HCEC 1CT (cell line): ENCODE results near the gene GLYAT.
A peak's percentile ranks its signal among the peaks of the same experiment; 100 is the strongest.

ENCODE experiments used
- DNase-seq: peaks from one replicate; pipeline ENCODE4 v3.0.0-alpha.2; 2017

The GLYAT gene

DNA sequence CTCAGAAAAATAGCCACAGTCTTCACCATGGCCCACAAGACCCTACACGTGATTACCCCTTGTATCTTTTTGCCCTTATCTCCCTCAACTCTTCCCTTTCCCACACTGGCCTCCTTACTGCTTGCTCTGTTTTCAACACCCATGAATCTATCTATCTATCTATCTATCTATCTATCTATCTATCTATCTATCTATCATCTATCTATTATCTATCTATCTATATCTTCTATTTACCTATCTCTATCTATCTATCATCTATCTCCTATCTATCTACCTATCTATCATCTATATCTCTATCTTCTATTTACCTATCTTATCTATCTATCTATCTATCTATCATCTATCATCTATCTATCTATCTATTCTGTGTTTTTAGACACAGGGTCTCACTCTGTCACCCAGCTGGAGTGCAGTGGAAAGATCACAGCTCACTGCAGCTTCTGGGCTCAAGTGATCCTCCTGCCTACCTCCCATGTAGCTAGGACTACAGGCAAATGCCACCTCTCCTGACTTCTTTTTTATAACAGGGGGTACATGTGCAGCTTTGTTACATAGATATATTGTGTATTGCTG lies 55.1 kb downstream of the GLYAT start:
- DNase-seq, result no peak

DNA sequence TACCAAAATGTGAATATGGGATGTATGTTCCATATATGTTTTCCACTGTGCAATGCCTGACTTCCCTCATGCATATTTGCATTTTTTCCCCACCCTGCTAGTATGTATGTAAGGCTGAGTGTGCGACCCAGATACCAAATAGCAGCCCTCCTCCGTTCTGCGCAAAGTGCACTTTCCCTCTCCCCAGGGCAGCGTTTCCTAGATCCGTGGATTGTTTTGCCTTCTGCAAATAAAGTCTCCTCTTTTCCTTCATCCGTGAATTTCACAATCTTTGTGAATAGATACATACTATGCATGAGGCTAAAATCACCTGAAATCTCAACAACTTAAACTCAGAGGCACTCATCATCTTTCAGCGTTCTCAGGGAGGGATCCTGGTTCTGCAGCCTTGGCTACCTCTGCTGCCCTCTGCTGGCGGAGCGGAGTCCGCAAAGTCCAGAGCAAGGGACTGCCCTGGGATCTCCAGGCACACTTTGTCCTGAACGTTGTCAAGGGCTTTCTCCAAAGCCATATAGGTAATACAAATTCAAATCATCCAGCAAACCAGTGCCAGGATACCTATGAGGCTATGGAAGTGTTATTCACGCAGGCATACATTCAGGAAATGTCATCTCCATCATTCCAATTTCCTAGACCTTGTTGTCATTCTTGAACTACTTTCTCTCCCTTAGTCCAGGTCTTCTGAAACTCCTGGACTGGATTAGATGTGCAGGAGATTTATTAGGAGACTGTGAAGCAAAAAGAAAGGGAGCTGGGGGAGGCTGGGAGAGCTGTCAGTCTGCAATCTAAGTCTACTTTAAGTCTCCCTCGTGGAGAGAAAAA lies 56.2 kb downstream of the GLYAT start:
- peak; percentile 54 for DNase-seq

GRCh38 chr11:58674609-58675008 lies 57.1 kb downstream of the GLYAT start:
- DNase-seq, result no peak

DNA sequence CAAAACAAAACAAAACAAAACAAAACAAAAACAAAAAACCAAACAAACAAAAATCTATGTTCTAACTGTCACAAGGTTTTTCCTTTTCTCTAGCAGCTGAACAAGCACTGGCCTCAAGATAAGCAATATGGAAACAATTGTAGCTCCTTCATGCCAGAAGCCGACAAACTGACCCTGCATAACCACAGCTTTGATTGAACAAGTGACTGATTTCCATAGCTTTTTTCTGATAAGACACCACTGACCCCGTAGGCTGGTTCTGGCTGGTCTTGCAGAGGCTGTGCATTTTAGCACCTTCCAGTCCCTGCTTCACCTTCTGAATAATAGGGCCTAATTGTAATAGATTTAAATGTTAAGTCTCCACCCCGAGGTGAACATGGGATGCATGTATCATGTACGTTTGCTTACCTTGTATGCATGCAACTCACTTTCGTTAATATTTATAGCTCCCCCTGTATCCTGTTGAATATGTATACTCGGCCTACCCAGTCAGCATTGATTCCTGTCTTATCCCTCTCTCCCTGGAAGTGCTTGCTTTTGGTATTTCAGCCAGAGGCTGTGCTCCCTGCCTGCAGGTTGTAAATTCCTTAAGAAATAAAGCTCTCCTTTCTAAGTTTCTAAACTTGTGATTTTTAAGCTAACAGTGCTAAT lies 59.6 kb downstream of the GLYAT start:
- no peak for DNase-seq

- DNase-seq, result no peak
Measured at GRCh38 chr11:58659910-58660570, 71.7 kb downstream of the GLYAT start.

DNA sequence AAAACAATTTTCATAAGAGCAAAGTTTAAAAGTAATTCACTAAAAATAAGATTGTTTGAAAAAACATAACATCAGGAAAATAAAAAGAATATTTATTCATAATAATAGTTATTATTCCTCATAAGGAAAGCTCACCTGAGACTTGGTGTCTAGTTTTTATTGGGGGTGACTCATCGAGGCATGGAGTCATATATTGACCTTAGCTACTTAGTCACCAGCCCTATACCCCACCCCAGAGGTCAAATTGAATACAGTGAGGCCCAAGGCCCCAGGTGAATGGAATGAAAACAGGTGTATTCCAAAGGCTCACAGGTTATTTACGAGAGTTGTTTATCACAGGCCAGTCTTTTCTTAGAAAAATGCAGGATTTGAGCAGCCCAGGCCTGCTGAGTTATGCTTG lies 72.3 kb downstream of the GLYAT start:
- no peak for DNase-seq
